ENCODE results near the gene ADRA2C. TPM values are rescaled to one million over a fixed set of nuclear protein-coding genes. Genes with fewer than 3 reads are reported as not detected.
"Not testable (repeated sequence)": the region's sequence is repeated elsewhere in the genome, so short reads cannot be mapped to it uniquely, and the experiment has no call there.

ADRA2C gene
- polyA plus RNA-seq, 3 donors: 11.7 to 18.8 (median 14.2) TPM

DNA sequence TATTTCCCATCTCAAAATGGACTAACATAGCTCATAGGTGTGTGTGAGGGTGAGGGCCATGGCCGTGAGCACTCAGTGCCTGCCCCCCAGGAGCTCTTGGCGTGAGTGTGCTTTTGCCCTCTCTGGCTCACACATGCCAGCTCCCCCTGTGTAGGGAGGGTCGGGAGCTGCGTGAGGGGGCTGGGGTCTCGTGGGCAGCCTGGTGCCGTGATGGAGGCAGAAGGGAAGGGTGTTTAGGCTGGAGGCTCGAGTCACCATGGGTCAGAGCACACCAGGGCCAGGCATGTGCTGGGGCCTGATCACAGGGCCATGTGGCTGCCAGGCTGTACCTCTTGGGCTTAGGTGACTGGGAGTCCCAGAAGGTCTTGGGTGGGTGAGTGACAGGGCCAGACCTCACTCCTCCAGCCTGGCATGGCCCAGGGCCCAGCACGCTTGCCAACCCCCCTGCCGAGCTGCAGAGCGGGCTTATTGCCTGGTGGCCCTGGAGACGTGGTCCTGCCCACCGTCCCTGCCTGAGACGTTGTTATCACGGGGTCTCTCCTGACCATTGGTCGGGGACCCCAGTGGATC is 44.0 kb downstream of the ADRA2C start:
- DNase-seq: no peak

DNA sequence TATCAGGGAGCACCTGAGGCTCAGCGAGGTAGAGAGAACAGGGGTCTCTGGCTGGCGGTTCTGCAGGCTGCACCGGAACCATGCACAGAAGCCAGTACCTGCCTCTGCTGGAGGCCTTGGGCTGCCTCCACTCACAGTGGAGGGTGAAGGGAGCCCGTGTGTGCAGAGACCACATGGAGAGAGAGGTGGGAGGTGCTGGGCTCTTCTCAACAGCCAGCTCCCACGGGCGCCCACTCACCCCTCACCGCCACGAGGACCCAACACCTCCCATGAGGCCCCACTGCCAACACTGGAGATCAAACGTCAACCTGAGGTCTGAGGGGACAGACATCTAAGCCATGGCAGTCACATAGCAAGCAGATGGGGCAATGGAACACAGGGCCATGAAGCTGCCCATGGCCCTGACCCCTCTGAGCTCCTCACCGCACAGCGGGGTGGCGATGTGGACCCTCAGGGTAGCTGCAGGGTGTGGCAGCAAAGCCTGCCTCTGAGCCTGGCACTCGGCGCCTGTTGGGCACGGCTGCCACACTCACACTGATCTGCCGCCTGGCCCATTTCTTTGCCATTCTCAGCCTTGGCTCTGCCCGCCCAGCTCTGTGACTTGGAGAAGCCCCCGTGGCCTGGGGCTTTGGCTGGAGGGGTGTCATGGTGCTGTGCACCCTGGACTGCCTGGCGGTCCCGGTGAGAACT is 44.8 kb downstream of the ADRA2C start:
- no peak for DNase-seq

DNA sequence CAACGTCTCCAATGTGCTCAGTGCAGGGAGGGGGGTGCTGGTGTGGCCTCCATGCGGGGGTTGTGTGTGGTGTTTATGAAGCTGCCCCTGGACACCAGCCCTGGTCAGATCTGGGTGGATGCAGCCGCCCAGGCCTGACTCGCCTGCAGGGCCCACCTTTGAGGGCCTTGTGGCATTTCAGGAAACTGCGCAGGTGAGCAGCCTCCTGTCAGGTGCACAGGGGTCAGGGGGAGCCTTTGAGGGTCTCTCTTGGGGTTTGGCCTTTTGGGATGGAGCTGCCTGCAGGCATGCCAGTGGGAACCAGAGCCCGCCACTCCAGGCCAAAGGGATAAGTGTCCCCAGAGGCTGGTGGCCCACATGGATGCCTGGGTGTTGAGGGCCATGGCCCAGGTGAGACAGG is 45.4 kb downstream of the ADRA2C start:
- DNase-seq: no peak

DNA sequence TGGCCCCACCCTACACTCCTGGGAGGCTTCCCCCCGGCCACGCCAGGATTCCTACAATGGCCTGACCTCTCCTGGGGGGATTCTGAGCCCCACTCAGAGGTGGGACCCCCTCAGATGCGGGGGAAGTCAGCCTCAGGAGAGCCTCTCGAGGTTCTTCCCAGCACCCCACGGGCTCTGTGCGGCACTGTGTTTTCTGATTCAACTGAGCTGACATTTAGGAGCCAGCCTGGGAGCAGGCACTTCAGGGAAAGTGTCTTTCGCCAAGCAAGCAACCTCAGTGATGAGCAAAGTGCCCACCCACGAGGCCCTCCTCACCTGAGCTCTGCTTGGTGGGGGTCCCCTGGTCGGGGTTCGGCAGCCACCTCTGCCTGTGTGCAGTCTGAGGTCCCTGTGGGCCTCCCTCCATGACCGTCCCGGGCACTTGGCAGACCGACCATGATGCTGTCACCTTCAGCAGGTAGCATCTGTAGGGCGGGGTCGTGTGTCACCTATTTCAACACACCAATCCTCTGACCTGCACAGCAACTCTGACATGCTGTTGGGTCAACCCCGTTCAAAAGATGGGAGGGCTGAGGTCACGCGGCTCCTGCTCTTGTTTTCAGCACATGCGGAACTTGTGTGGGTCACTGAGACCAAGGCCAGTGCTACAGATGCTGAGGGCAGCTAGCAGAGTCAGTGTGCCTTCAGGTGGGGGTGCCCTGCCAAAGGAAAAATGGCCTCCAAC is 46.2 kb downstream of the ADRA2C start:
- no peak for DNase-seq

DNA sequence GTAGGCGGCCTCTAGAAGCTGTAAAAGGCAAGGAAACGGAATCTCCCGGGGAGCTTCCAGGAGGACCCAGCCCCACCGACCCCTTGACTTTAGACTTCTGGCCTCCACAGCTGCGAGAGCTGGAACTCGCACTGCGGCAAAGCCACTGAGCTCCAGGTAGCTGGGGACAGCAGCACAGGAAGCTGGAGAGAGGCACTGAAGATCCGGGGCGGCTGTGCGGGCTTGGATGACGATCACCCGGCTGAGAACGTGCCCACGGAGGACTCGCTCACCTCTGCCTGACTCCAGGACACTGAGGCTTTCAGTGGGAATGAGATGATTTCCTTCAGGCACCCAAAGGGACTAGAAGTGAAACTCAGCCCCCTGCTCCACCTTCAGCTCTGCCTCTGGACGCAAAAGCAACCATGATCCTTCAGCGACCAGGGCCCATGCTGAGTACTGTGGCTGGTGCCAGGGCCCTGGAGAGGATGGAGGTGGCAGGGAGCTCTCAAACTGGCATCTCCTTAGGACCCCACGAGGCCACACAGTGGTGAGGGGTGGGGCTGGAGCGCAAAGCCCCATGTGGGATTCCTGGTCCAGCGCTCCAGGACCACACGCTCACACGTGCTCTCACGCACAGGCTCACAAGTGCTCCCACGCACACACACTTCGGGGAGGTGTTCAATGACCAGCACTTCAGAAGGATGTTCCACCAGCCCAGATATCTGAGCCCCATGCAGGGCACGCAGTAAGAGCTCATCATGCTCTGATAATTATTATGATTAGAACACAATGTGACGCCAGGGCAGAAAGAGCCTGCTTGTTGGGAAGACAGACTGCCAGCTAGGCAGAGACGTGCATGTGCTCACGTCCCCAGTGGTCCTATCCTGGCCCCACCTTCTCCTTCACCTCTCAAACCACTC is 47.2 kb downstream of the ADRA2C start:
- no peak for DNase-seq

DNA sequence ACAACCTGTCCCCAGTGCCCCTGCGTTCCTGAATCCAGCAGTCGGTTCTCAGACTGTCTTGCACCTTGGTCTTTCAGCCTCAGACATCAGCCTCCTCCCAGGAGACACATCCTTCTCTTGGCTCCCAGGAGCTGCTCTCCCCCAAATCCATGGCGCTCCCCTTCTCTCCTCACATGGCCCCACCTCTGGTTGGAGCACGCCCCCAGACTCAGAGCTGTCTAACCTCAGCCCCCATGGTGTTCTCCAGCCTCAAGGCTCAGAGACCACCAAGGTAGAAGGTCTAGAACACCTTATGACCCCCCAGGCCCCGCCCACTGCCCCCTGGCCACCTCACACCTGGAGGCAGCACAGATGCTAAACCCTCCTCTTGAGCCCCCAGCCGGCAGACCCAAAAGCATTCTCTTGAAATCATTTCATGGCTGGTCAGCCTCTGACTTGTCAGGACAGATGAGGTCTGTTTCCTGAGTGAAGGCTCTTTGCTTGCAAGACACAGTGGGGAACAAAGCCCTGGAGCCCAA is 47.9 kb downstream of the ADRA2C start:
- no peak for DNase-seq

DNA sequence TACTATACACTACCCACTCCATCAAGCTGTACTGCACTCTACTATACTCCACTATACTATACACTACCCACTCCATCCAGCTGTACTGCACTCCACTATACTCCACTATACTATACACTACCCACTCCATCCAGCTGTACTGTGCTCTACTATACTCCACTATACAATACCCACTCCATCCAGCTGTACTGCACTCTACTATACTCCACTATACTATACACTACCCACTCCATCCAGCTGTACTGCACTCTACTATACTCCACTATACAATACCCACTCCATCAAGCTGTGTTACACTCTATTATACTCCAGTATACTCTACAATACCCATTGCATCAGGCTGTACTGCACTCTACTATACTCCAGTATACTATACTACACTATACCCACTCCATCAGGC is 48.7 kb downstream of the ADRA2C start:
- DNase-seq: not testable (repeated sequence)

DNA sequence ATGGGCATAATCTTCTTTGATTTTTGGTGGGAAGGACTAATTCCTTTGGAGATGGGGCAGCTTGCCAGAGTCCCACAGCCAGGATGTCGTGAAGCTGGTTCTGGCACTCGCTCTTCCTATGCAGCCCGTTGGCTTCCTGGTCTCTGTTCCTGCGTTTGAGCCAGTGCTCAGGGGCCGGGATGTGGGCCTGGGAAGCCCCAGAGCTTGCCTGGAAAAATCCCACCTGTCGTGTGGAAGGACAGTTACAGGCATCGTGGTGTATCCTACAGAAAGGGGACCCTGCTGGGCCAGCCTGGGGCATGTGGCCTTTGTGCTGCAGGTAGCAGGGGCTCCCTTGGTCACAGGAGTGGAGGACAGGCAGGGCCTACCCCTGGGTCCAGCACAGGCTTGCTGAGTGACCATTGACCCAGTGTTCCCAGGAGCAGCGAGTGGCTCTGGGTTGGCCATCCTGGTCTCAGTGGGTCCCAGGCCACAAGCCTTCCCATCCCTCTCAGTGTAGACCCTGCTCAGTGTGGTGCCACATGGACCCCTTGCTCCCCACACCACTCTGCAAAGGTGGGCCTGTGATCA is 50.2 kb downstream of the ADRA2C start:
- DNase-seq: no peak

DNA sequence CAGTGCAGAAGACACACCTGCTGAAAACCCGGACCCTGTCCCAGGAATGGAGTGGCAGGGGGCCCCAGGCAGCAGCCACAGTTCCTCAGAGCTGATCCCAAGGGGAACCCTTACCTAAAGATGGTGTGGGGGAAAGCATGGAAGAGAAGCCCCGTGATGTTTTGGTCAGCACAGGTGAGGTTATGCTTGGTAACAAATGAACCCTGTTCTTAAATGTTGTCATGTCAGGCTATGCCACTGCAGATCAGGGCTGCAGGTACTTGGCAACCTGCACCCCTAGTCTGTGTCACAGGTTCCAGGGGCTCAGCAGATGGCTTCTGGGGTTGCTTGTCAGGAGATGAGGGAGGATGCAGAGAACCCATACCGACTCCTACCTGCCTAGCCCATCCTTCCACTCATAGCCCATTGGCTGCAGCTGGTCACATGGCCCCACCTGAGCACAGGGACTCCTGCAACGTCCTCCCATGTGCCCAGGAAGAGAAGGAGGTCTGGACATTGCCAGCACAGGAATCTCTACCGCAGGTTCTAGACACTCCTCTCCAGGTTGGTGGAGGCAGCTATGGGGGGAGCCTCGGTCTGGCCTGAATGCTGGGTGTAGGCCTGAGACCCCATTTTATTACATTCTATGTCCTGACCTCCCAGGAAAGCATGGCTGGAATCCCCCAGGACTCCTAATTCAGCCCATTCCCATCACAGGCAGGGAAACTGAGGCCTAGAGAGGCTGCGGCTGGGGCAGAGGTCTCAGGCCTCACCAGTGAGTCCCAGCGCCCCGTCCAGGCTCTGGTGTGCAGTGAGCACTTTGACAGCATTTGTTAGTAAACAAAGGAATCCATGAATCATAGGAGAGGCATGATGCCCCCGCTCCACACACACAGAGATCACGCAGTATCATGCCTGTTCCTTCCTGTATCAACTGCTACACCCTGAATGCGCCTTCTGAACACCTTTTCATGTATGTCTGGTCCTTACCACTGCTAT is 51.1 kb downstream of the ADRA2C start:
- DNase-seq: no peak

Other genes with a start within 250 kb of the ADRA2C start
- gene LRPAP1, start 234.0 kb upstream of the ADRA2C start, polyA plus RNA-seq (ENCODE audit: insufficient read length in 3 of 3): 100 to 1,000 TPM; 195 to 212 (median 205) TPM

All from renal pelvis (tissue), 4 donors.